ENCODE measurements around the gene SPTY2D1.

The SPTY2D1 gene

DNA sequence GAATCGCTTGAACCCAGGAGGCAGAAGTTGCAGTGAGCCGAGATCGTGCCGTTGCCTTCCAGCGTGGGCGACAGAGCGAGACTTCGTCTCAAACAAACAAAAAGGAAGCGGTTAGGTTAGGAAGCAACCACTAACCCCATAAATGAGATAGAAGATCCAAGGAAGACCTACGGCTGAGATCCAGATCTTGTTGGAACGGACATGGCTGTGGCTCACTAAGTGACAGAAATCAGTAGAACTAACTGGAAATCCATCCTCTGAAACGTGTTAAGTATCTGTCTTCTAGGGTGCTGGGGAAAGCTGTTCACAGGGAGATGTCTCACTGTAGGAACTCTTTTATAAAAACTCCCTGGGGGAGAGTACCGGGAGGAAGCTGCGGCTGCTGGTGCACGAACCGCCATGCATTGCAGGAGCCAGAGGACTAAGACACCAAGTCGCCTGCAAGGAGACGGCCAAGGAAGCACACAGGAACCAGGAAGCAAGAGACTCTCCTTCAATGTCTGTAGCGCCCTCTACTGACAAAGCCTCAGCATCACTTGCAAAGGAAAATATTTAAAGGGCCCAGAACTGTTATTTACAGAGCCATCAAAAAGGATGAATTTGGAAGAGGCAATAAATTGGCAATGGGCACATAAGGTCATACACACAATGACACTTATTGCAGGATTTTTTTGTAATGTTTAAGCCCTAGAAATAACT is 16.9 kb upstream of the SPTY2D1 start:
- no peak for TF ChIP-seq SIN3A (IDR thresholded peaks at IDR 0.05; ENCODE audit: borderline replicate concordance, insufficient read depth, low read length)
- TF ChIP-seq TAF1 (IDR thresholded peaks at IDR 0.05; ENCODE audit: borderline replicate concordance, insufficient read depth, low read length), result no peak

DNA sequence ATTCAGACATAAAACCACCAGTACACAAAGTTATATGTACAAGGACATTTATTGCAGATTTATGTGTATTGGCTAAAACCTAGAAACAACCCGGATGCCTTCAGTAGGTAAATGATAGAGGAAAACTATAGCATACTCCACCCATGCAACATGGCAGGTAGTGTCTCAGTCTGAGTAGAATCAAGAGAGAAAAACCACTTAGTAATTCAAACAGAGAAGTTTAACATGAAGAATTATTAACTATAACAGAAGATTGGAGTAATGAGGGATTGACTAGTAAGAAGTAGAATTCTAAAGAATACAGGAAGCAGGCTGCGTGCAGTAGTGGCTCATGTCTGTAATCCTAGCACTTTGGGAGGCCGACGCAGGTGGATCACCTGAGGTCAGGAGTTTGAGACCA is 16.2 kb upstream of the SPTY2D1 start:
- TF ChIP-seq, protein P1, sequence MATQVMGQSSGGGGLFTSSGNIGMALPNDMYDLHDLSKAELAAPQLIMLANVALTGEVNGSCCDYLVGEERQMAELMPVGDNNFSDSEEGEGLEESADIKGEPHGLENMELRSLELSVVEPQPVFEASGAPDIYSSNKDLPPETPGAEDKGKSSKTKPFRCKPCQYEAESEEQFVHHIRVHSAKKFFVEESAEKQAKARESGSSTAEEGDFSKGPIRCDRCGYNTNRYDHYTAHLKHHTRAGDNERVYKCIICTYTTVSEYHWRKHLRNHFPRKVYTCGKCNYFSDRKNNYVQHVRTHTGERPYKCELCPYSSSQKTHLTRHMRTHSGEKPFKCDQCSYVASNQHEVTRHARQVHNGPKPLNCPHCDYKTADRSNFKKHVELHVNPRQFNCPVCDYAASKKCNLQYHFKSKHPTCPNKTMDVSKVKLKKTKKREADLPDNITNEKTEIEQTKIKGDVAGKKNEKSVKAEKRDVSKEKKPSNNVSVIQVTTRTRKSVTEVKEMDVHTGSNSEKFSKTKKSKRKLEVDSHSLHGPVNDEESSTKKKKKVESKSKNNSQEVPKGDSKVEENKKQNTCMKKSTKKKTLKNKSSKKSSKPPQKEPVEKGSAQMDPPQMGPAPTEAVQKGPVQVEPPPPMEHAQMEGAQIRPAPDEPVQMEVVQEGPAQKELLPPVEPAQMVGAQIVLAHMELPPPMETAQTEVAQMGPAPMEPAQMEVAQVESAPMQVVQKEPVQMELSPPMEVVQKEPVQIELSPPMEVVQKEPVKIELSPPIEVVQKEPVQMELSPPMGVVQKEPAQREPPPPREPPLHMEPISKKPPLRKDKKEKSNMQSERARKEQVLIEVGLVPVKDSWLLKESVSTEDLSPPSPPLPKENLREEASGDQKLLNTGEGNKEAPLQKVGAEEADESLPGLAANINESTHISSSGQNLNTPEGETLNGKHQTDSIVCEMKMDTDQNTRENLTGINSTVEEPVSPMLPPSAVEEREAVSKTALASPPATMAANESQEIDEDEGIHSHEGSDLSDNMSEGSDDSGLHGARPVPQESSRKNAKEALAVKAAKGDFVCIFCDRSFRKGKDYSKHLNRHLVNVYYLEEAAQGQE (IDR thresholded peaks at IDR 0.05; ENCODE audit: insufficient read depth in 1 of 2, low read depth in 2 of 2, low read length in 2 of 2), result no peak
- TF ChIP-seq TAF1 (IDR thresholded peaks at IDR 0.05; ENCODE audit: borderline replicate concordance, insufficient read depth, low read length) (no peak), POLR2AphosphoS5 (IDR thresholded peaks at IDR 0.05; ENCODE audit: low read depth, low read length) (no peak), FOXP2 (optimal IDR thresholded peaks at IDR 0.05; ENCODE audit: borderline replicate concordance, extremely low read depth, extremely low read length, insufficient read depth) (no peak), SIN3A (IDR thresholded peaks at IDR 0.05; ENCODE audit: borderline replicate concordance, insufficient read depth, low read length) (no peak)

DNA sequence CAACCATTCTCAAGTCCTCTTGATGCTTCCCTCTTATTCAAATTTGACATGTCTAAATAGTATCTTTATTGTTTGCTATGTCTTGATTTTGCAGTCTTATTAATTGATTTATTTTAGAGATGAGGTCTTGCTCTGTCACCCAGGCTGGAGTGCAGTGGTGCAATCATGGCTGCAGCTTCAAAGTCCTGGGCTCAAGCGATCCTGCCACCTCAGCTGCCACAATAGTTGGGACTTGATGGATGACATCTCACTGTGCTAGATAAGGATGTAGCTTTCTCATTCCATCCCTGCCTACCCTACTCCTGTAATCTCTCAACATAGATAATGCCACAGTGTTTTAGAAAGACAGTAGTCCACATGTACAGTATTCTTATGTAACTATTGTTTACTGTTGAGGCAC is 7.5 kb upstream of the SPTY2D1 start:
- TF ChIP-seq POLR2AphosphoS5 (IDR thresholded peaks at IDR 0.05; ENCODE audit: low read depth, low read length), result no peak
- TF ChIP-seq SIN3A (IDR thresholded peaks at IDR 0.05; ENCODE audit: borderline replicate concordance, insufficient read depth, low read length), result no peak
- TF ChIP-seq, protein P1 (IDR thresholded peaks at IDR 0.05; ENCODE audit: insufficient read depth in 1 of 2, low read depth in 2 of 2, low read length in 2 of 2), result no peak
- no peak for TF ChIP-seq FOXP2 (optimal IDR thresholded peaks at IDR 0.05; ENCODE audit: borderline replicate concordance, extremely low read depth, extremely low read length, insufficient read depth)
- no peak for TF ChIP-seq TAF1 (IDR thresholded peaks at IDR 0.05; ENCODE audit: borderline replicate concordance, insufficient read depth, low read length)

DNA sequence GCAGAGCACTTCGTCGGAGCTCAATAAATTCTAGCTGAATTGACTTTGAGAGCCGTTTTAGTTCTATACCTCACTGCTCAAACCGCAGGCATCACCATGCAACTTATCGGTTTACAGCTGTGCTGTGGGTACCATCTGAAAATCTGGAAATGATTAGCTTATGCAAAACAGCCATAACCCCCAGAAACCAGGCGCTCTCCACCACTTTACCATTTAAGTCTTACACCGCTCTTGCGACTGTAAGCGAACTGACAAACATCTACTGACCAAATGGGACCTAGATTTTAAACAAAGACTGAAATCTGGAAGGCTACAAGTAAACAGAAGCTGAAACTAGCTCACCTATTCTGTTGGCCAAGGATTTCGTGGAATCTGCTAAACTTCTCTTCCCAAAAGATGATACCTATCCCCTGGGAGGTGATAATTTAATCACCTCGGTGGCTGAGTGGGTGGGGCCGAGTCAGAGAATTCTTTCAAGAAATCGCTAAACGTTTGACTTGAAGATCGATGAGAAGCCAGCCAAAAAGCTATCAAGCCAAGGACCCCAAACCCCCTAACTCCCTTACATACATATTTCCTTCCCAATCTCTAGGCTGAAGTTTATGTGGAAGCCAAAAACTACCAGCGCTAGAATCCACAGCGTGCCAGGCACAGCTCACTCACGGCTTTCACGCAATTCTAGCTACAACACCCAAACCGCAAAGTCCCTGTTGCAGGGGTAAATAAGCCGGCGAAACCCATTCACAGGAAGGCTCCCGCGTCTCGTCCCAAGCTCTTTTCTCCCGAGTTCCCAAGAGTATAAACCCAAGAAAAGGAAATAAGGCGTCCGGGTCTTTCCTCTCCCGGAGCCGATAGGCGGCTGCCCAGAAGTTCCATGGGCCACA is 644 bp downstream of the SPTY2D1 start:
- TF ChIP-seq SIN3A (IDR thresholded peaks at IDR 0.05; ENCODE audit: borderline replicate concordance, insufficient read depth, low read length), result no peak
- no peak for TF ChIP-seq TAF1 (IDR thresholded peaks at IDR 0.05; ENCODE audit: borderline replicate concordance, insufficient read depth, low read length)
- TF ChIP-seq FOXP2 (optimal IDR thresholded peaks at IDR 0.05; ENCODE audit: borderline replicate concordance, extremely low read depth, extremely low read length, insufficient read depth), result no peak
- TF ChIP-seq POLR2AphosphoS5 (IDR thresholded peaks at IDR 0.05; ENCODE audit: low read depth, low read length), result no peak
- TF ChIP-seq, protein P1 (IDR thresholded peaks at IDR 0.05; ENCODE audit: insufficient read depth in 1 of 2, low read depth in 2 of 2, low read length in 2 of 2), result no peak

DNA sequence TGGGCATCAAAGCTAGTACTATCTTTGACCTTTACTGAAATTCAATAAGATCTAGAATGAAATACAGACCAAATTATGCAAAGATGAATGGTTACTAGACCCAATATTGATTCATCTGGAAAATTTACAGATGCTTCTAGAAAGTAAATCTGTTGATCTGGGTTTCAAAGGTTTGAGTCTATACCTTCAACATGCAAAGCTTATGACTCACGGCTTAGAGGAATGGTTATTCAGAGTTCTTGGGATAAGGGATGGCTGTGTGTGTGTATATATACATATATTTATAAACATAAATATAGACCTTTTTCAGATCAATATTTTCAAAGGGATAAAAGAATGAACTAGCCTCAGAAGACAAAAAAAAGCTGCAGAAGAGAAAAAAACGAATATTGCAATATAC is 1.3 kb downstream of the SPTY2D1 start:
- TF ChIP-seq FOXP2 (optimal IDR thresholded peaks at IDR 0.05; ENCODE audit: borderline replicate concordance, extremely low read depth, extremely low read length, insufficient read depth), result no peak
- no peak for TF ChIP-seq SIN3A (IDR thresholded peaks at IDR 0.05; ENCODE audit: borderline replicate concordance, insufficient read depth, low read length)
- TF ChIP-seq, protein P1 (IDR thresholded peaks at IDR 0.05; ENCODE audit: insufficient read depth in 1 of 2, low read depth in 2 of 2, low read length in 2 of 2), result no peak

All from PFSK-1 (cell line).